Subcutaneous adipose tissue (tissue), 4 donors: ENCODE results near the gene GDPD5. TPM values are rescaled to one million over a fixed set of nuclear protein-coding genes. Genes with fewer than 3 reads are reported as not detected.

ENCODE experiments used
- CTCF ChIP-seq: fragments of 450-650 bp; IDR thresholded peaks from one replicate; pipeline ENCODE4 v1.5.1; 2016; ENCODE audit warnings: low read depth, mild to moderate bottlenecking, control low read depth, antibody characterized with exemption, moderate library complexity
- total RNA-seq, 4 donors: library from RNA; depleted of rRNA; stranded (reverse); fragments of >200 nt; gene quantifications; one replicate each; pipeline ENCODE4 v1.1.0, GENCODE V29; 2016

Gene GDPD5
- total RNA-seq, 4 donors from 2014 or later: 19.2 to 96.8 (median 32.6) TPM

- no peak for TF ChIP-seq CTCF
Observed at GRCh38 chr11:75421902-75422247, 103.9 kb downstream of the GDPD5 start.

- no peak for TF ChIP-seq CTCF
Observed at GRCh38 chr11:75421035-75421602, 104.6 kb downstream of the GDPD5 start.

- TF ChIP-seq CTCF: no peak
Observed at GRCh38 chr11:75420224-75421034, 105.3 kb downstream of the GDPD5 start.

- TF ChIP-seq CTCF: no peak
Observed at GRCh38 chr11:75413864-75414263, 111.9 kb downstream of the GDPD5 start.

GRCh38 chr11:75408957-75409219 is 116.9 kb downstream of the GDPD5 start:
- no peak for TF ChIP-seq CTCF

- TF ChIP-seq CTCF: no peak
Observed at GRCh38 chr11:75406338-75406777, 119.4 kb downstream of the GDPD5 start.

GRCh38 chr11:75403983-75404658 is 121.6 kb downstream of the GDPD5 start:
- TF ChIP-seq CTCF: no peak
